SU-DHL-6 (cell line): Measurements from ENCODE around the gene CLTC.

ENCODE experiments used
- EZH2phosphoT487 ChIP-seq: fragments of 200-600 bp; sonication (generic), shearing (Covaris generic); conservative IDR thresholded peaks from 2 replicates; pipeline ENCODE4 v1.6.1; 2018; ENCODE audit warnings: mild to moderate bottlenecking, antibody characterized with exemption, low read length, moderate library complexity, mixed read lengths
- TF ChIP-seq, protein P1 (sequence below): fragments of 200-600 bp; sonication (generic); IDR thresholded peaks from one replicate; pipeline ENCODE4 v1.5.1; 2017; ENCODE audit warnings: antibody characterized with exemption, mild to moderate bottlenecking, low read length, moderate library complexity; ENCODE audit not compliant: insufficient read depth, poor library complexity, severe bottlenecking

DNA sequence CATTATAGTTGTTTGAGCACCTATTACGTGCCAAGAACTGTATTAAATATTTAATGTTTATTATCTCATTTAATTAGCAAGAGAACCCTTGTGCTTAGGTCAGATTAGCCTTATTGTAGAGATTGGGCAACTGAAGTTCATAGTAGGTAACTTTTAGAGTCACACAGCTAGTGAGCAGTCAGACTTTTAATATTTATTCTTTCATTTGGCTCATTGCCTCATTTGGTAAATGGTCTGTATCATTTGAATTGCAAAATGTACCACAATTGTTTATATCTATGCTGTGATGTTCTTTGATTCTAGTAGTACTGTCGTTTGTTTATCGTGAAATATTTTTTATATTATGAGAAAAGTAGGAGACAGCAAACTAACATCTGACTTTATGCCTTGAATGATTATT lies 7.6 kb downstream of the CLTC start:
- TF ChIP-seq EZH2phosphoT487 = no peak
- TF ChIP-seq, protein P1, sequence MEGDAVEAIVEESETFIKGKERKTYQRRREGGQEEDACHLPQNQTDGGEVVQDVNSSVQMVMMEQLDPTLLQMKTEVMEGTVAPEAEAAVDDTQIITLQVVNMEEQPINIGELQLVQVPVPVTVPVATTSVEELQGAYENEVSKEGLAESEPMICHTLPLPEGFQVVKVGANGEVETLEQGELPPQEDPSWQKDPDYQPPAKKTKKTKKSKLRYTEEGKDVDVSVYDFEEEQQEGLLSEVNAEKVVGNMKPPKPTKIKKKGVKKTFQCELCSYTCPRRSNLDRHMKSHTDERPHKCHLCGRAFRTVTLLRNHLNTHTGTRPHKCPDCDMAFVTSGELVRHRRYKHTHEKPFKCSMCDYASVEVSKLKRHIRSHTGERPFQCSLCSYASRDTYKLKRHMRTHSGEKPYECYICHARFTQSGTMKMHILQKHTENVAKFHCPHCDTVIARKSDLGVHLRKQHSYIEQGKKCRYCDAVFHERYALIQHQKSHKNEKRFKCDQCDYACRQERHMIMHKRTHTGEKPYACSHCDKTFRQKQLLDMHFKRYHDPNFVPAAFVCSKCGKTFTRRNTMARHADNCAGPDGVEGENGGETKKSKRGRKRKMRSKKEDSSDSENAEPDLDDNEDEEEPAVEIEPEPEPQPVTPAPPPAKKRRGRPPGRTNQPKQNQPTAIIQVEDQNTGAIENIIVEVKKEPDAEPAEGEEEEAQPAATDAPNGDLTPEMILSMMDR = no peak
